Stimulated activated CD8-positive, alpha-beta memory T cell treated with anti-CD3 and anti-CD28 coated beads, Interleukin-4, amount 100 ng/mL, for 4 hours (primary cell): ENCODE results near the gene CNOT4.
"Not testable (repeated sequence)": the region's sequence is repeated elsewhere in the genome, so short reads cannot be mapped to it uniquely, and the experiment has no call there.

Experiments
- DNase-seq, 2 donors: peaks; one replicate each; pipeline ENCODE4 v3.0.0-alpha.2; 2020; ENCODE audit warnings: low read depth in 2 of 2, low spot score in 1 of 2

Gene CNOT4

GRCh38 chr7:135459076-135459475, 50.8 kb downstream of the CNOT4 start:
- DNase-seq, result no peak

- DNase-seq, result no peak
Observed at GRCh38 chr7:135454060-135454459, 55.8 kb downstream of the CNOT4 start.

DNA sequence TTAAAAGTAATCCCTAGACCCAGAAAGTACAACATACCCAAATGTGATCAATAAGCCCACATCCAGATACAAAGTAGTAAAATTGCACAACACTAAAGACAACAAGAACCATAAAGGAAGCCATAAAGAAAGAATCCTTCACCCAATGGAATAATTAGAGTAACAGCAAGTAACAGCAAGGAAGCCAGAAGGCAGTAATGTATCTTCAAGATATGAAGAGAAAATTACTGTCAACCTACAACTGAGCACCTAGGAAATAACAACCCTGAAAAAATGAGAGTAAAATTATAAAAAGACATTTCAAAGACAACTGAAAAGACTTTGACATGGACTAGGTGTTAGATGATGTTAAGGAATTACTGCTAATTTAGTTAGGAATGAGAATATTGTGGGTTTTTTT, 60.5 kb downstream of the CNOT4 start:
- no peak for DNase-seq

- no peak for DNase-seq
Observed at GRCh38 chr7:135448753-135449152, 61.1 kb downstream of the CNOT4 start.

GRCh38 chr7:135447748-135448147, 62.2 kb downstream of the CNOT4 start:
- DNase-seq, result no peak

- DNase-seq, result no peak
Observed at GRCh38 chr7:135445690-135446089, 64.2 kb downstream of the CNOT4 start.

DNA sequence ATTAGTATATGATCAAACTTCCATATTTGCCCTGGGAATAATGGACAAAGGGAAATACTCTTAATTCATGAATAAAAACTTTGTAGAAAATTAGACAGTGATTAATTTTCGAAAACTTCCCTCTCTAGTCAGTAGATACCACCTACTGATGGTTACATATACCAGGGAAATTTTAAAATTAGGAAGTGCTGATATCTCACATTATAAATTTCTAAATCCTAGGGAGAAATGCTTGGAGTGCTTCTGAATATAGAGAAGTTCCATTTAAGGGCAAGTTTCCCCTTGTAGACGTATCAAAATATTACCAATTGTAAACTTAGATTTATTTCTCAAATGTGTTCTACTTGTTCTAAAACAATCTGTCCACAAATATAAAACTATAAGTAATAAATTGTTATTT, 64.6 kb downstream of the CNOT4 start:
- DNase-seq, result not testable (repeated sequence)

- DNase-seq, result no peak
Observed at GRCh38 chr7:135441791-135442190, 68.1 kb downstream of the CNOT4 start.

DNA sequence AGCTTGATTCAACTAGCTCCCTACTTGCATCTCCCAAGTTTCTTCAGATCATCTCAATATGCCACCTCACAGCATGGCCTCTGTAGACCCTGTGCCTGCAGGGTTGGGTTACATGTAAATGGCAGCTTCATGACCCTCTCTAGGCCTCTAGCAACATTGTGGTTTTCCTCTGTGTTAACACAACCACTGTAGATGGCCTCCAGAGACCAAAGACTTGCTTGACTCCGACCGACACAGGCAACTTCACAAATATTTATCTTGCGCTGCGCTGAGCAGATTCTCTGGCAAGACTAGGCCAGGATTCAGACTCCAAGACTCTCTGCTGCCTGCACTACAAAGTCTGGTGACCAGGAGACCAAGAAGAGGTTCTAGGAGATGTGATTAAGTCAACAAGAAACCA, 75.9 kb downstream of the CNOT4 start:
- no peak for DNase-seq

- DNase-seq, result no peak
Observed at GRCh38 chr7:135430626-135431025, 79.3 kb downstream of the CNOT4 start.

- DNase-seq, result no peak
Observed at GRCh38 chr7:135428879-135429278, 81.0 kb downstream of the CNOT4 start.

DNA sequence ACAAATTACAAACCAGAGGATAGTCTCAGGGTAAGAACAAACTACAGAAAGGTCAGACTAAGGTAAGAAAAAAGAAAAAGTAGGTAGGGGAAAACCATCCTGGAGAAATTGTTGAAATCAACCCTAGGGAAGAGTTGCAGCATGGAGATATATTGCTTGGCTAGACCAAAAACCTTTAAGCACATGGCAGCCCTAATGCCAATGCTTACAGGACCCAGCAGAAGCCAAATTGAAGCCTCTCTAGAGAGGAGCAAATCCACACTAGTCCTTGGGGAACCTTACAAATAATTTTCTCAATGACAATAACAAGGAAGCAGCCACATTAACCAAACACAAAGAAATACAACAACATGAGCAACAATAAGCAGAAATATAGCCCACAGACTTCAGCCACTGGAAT, 81.9 kb downstream of the CNOT4 start:
- DNase-seq, result no peak

DNA sequence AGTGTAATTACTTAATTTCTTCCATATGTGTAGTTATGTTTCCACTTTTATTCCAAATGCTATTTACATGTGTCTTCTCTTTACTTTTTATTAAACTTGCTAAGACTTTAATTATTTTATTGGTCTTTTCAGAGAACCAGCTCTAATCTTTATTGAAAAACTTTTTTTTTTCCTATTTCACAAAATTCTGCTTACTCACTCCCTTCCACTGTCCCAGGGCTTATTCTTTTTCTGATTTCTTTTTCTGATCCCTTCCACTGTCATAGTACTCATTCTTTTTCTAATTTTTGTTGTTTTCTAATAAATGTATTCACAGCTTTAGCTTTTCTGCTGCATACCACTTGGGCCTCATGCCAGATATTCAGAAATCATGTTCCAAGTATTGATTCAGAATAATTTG, 82.7 kb downstream of the CNOT4 start:
- no peak for DNase-seq

DNA sequence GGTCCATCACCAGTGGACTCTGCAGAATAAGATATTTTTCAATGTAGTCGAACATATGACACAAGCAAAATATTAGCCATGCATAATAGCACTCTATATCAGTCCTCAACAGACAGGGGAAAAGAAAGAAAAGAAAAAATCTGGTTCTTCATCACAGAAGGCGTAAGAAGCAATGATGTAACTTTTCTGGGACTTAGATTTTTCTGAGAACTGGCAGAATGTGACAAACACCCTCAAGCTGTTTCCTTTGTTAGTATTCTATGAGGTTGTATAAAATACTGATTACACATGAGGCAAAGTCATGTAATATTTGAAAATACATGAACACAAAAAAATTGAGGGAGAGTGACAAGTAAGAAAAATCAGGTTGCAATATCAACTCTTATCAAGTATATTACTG, 84.9 kb downstream of the CNOT4 start:
- no peak for DNase-seq

- DNase-seq, result no peak
Observed at GRCh38 chr7:135420786-135421185, 89.1 kb downstream of the CNOT4 start.

DNA sequence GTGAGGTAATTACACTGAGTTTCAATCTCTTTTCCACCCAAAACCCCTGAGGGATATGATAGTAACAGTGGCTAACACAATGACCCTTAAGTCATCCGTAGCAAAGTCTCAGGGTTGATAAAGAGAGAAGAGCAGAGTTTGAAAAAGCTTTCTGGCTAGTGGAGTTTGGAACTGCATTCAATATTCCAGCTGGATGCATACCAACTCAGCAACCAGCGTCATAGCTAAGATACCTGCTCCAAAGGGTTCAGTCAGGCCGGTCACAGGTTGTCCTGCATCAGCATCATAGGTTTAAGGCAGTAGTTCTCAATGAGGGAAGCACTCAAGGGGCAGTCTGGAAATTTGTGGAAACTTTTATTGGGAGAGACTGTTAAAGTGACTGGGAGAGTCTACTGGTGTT, 93.5 kb downstream of the CNOT4 start:
- DNase-seq, result no peak

- no peak for DNase-seq
Observed at GRCh38 chr7:135414850-135415439, 95.0 kb downstream of the CNOT4 start.

DNA sequence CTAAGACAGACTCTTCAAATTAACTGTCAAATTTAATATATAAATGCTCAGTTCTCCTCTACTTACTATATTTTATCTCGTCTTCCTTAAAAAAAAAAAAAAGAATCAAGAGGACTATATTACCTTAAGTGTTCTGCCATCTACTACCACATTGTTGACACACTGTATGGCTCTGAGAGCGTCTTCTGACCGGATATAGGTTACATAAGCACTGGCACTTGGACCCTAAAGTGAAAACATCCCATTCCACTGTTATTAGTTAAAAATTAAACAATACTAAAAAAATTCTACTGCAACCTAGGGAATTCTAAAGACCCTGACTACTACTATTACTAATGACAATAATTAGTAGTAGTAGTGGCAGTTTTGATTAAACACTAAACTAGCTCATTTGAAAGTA, 95.7 kb downstream of the CNOT4 start:
- no peak for DNase-seq

DNA sequence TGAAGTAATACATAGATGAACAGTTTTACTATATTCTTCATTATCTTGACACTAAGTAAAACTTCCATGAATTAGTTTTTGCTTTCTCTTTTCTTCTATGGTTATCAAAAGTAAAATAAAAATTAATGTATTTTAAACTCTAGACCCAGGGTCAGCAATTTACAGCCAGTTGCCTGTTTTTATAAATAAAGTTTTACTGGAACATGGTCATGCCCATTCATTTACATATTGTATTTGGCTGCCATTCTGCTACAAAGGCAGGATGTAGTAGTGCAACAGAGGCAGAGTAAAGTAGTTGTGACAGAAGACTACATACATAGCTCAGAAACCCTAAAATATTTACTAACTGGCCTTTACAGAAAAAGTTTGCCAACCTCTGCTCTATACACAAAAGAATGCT, 98.8 kb downstream of the CNOT4 start:
- DNase-seq, result no peak

GRCh38 chr7:135410543-135410942, 99.4 kb downstream of the CNOT4 start:
- DNase-seq, result no peak

GRCh38 chr7:135409845-135410542, 99.9 kb downstream of the CNOT4 start:
- DNase-seq, result no peak

GRCh38 chr7:135407884-135408283, 102.0 kb downstream of the CNOT4 start:
- no peak for DNase-seq

DNA sequence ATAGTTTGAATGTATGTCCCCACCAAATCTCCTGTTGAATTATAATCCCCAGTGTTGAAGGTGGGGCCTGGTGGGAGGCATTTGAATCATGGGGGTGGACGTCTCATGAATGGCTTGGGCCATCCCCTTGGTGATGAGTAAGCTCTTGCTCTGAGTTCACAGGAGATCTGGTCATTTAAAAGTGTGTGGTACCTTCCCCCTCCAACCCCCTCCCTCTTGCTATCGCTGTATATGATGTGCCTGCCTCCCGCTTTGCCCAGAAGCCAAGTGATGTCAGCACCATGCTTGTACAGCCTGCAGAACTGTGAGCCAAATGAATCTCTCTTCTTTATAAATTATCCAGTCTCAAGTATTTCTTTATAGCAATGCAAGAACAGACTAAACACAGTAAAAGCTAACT, 103.0 kb downstream of the CNOT4 start:
- DNase-seq, result no peak
